AG20443 (cell line): ENCODE results near the gene RP9.
"Not testable (repeated sequence)": the region's sequence is repeated elsewhere in the genome, so short reads cannot be mapped to it uniquely, and the experiment has no call there.

Experiments used
- DNase-seq: peaks from one replicate; pipeline ENCODE4 v3.0.0; 2012; ENCODE audit warnings: low spot score, mixed read lengths

The RP9 gene

DNA sequence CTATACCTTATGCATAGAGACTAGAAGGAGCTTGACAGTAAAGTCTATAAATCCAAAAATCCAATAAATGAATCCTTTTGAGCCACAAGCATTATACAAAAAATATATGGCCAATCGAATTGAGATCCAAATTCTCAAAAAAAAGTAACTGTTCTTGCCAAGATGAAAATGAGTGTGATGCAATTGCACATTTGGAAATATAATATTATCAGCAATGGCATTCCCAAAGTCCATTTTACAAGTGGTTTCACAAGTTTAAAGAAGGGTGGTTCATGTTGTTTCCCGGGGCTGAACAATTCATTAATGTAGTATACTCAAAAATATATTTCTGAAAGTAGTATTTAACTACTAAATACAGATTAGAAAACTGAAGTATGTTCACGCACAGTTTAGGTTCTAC lies 7.3 kb downstream of the RP9 start:
- no peak for DNase-seq

DNA sequence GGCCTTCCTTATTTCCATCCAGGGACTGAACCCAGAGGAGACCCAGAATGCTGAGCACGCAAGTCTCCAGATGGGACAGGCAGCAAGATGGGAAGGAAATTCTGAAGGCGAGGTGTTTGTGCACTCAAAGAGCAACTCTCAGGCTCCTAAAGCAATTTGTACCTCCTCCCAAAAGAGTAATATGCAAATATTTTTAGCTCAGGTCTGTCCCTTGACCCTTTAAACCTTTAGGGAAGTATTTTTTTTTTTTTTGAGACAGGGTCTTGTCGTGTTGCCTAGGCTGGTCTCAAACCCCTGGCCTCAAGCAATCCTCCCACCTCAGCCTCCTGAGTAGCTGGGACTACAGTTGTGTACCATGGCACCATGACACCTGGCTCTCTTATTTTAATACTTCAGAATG lies 8.4 kb downstream of the RP9 start:
- no peak for DNase-seq

DNA sequence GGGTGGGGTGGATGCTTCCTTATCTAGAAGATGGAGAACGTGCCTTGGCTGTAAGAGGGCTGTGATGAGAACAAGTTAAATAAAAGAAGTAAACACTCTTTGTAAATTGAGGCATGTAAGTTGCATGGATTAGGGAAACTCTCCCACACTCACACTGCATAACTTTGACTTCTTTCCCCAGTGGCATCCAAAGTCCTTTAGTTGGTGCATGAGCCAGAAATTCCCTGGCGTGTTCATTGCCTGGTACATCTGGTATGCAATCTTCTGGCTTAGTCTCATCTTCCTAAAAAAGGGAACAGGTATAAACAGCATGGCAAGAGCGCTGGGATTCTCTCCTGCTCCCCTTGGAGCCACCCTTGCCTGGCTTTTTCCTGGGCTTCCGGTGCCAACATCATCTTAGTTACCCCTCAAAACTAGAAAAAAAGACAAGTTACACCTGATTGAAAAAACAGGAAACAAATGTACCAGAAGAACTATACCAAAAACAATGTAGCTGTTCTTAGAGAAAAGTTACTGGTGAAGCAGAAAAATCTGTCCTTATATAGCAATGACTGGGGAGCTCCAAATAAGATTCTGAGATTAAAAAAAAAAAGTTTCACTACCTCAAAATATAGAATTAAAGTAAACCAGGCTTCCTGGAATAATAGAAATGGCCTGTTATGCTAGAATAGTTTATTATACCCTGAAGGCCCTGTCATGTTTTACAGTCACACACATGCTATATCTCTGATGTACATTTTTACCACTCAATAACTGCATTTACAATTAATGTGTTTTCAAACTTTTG lies 9.9 kb downstream of the RP9 start:
- no peak for DNase-seq

DNA sequence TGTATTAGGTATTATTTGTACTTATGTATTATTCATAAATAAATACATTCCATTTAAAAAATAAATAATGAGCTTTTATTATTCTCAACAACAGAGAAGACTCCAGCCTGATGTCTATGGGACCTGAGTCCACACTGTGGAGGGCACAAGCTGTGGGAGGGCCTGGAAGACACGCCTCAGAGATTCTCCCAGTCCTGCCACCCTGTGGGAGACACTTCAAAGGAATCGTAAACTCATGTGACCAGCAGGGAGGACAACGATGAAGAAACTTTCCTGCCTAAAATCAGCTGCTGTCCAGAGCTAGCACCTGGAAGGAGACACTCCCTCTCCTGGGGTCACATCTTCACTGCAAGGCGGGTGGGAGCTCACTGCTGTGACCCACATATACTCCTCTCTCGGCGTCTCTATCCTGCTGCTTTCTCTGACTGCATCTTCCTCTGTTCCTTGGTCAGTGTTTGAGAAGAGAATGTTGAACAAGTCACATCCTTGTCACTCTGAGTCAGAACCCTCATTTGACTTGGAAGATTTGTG lies 14.4 kb downstream of the RP9 start:
- not testable (repeated sequence) for DNase-seq

DNA sequence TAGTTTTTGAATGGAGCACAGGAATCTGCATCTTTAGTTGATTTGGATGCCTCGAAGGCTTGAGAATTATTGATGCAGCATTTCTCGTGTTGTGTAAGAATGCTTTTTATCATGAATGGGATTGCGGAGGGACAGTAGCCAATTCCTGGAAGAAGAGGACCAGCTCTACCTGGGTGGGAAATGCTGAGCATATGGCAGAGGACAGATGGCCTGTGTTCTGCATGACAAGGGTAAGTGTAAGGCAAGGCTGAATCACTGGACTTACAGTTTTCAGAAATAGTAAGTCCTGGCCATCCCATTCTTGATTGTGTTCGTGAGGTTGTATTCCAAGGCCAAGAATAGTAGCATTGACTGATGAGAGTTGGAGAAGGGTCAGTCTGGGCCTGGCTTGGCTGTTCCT lies 15.9 kb downstream of the RP9 start:
- DNase-seq, result no peak

DNA sequence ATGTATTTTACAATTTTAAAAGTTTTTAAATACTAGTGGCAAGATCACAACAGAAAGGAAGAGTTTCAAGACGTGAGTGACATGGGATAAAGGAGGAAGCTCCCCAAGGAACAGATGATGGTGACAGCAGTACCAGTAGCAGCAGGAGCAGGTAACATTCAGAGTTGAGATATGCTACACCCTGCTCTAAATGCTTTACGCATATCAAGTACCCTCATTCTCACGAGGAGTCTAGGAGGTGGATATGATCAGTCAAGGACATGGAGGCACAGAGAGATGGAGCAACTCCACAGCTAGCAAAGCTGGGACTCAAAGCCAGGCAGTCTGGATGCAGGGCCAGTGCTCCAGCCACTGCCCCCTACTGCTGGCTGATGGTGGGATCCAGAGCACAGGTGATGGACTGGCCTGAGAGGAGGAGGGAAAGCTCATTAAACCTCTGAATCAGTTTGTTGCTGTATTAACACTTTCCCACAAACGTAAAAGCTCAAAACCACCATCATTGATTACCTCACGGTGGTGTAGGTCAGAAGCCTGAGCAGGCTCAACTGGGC lies 17.5 kb downstream of the RP9 start:
- no peak for DNase-seq

DNA sequence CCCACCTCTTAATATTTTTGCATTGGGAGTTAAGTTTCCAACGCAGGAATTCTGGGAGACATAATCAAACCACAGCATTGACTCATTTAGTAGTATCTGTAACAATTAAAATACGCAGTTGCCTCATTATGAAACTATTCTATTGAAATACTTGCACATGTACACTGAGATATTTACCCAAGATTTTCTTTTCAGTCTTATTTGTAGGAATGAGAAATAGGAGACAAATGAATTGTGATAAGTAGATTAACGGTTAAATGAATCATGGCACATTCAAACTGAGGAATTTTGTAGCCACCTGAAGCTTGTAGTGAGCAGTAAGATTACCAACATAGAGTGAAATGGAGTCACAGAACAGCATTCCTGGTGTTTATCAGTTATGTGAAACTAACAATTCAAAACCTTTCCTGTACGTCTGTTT lies 18.1 kb downstream of the RP9 start:
- DNase-seq, result peak; percentile 41

DNA sequence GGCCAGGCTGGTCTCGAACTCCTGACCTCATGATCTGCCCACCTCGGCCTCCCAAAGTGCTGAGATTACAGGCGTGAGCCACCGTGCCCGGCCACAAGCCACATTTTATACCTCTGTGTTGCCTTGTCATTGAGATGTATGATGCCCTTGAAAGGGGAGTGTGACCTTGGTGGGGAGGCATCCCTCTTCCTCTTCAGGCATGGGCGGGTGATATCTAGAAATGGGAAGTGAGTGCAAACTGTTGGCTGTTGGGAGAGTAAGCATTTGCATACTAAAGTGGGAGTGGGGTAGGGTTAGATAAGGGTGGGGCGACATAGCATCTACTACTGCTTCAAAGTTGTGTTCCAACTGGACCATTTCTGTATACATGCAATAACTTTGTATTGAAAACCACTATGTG lies 20.1 kb downstream of the RP9 start:
- DNase-seq, result no peak

DNA sequence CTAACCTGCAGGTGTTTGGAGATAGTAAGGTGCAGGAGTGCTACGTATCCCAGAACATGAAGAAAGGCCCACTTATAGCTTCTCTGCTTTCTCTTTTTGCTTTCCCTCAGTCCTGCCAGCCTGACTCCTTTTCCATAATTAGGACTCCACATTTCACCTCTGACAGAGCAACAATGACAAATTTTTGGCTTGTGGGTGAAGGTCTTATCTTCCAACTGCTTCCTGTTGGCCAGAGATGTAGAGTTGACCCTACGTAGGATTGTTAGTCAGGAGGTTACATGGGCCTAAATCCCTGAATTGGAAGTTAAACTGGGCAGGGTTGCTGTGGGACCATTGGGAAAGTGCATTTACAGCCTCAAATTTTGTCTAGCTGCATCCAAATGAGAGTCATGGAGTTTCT lies 21.3 kb downstream of the RP9 start:
- DNase-seq, result no peak

DNA sequence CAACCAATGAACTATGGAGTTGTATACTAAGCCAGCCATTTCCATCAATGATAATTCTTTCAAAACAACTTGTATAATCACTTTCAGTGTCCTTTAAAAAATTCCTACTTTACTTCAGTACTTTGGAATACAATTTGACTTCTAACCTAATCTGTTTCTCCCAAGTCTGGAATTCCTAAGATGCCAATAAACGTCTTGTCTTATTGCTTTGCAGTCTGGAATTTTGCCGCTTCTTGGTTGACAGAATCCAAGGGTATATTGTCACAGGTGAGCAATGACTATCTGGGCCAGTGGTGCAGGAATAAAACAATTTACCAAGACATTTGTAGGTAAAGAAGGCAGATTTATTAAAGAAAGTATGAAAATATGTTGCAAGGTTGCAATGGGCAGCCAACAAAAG lies 21.8 kb downstream of the RP9 start:
- no peak for DNase-seq

DNA sequence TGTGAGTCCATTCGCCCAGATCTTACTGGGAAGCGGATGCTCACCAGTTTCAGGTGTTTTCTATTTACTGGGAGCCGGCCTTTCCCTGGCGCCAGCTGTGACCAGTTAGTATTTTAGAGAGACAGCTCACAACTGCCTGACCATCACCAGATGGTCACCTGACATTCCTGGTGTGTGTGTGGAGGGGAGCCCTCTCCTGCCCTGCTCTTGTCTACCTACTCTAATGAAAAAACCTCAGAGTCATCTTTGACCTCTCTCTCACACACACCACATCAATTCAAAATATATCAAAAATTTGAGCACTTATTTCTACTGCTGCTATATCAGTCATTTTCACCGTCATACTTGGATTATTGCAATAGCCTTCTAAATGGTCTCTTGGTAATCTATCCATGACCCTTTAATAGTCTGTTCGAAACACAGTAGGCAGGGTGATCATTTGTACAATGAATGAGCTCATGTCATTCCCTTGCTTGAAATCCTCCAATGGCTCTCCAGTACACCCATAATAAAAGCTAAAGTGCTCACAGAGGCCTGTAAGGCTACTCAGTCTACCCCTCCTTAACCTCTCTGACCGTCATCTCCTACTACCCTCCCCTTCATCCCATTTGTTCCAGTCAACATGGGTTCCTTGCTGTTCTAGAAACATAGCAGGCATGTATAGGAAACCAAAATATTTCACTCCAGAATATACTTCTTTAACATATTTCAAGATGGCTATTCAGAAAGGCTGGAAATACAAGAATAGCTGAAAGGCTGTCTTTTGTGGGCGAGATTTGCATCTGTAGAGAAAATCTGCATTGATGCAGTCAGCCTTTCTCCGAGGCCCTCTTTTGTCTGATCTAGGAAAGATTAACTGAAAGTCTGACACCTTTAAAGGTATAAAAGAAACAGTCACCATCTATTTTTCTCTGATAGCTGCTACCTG lies 29.2 kb downstream of the RP9 start:
- DNase-seq, result no peak

DNA sequence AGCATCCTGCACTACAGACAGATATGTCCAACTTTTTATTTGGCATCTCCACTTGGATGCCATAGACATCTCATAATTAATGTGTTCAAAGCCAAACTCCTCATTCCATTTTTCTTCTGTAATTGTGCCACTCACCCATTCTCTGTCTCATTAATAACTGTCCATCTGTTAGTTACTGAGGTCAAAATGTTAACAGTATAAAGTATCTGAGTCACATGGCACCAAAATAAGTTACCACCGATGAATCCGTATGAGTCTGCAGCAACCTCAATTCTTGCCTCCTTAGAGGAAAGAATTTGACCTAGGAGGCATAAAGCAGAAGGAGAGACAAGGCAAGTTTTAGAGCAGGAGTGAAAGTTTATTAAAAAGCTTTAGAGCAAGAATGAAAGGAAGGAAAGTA lies 30.1 kb downstream of the RP9 start:
- no peak for DNase-seq

DNA sequence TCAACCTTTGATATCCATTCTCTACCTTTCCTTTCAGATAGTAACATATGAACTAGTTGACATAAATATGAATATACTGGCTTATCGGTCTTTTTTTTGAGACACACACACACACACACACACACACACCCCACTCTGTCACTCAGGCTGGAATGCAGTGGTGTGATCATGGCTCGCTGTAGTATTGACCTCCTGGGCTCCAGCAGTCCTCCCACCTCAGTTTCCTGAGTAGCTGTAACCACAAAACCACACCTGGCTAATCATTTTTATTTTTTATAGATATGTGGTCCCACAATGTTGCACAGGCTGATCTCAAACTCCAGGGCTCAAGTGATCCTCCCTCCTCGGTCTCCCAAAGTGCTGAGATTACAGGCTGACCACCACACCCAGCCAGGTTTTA lies 32.5 kb downstream of the RP9 start:
- no peak for DNase-seq

DNA sequence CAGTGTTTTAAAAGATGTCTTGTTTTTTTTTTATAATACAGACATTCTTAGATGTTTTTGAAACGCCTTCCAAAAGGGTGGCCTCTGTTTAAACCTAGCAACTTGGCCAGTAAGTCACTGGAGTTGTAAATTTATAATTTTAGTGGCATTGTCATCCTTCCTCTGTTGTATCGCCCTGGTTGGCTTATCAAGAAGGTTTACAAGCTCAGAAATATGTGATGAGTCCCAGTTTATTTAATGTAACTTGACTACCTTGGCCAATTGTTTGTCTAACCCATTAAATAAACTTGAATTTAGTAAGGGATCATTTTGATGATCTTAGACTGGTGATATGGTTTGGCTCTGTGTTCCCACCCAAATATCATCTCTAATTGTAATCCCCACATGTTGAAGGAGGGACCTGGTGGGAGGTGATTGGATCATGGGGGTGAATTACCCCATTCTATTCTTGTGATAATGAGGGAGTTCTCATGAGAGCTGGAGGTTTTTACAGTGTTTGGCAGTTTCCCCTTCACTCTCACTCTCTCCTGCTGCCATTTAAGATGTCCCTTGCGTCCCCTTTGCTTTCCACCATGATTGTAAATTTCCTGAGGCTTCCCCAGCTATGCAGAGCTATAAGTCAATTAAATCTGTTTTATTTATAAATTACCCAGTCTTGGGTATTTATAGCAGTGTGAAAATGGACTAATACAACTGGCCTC lies 33.2 kb downstream of the RP9 start:
- DNase-seq, result no peak

DNA sequence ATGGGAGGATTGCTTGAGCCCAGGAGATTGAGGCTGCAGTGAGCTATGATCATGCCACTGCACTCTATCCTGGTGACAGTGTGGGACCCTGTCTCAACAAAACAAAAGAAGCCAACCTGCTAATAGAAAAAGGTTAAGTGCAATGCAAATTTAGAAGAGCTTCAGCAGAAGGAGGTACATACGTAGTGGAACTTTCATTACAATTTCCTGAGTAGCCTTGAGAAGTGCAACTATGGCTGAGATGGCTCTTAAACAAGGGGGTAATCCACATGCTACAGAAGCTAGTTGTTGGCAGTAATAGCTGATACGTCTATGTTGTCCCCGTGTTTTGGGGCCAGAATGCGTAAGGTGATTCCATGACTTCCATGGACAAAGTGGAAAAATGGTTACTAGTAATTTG lies 36.0 kb downstream of the RP9 start:
- DNase-seq, result no peak

DNA sequence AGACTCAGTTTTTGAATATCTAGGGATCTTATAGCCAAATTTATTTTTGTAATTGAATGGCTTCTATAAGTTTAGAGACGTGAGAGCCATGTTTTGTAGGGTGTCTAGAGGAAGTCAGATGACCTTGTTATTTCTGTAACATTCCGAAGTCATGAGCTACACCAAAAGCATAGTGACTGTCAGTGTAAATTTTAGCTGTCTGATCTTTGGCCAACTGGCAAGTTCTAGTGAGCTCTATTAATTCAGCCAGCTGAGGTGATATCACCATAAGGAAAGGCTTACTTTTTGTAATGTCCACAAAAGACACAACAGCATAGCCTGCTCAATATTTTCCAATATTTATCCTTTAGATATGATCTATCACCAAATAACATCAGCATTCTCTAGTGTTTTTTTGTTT lies 36.7 kb downstream of the RP9 start:
- peak; percentile 73 for DNase-seq

DNA sequence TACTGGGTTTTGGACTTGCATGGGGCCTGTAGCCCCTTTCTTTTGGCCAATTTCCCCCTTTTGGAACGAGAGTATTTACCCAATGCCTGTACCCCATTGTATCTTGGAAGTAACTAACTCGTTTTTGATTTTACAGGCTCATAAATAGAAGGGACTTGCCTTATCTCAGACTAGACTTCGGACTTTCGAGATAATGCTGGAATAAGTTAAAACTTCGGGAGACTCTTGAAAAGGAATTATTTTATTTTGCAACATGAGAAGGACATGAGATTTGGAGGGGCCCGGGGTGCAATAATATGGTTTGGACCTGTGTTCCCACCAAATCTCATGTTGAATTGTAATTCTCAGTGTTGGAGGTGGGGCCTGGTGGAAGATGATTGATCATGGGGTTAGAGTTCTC lies 38.4 kb downstream of the RP9 start:
- no peak for DNase-seq

DNA sequence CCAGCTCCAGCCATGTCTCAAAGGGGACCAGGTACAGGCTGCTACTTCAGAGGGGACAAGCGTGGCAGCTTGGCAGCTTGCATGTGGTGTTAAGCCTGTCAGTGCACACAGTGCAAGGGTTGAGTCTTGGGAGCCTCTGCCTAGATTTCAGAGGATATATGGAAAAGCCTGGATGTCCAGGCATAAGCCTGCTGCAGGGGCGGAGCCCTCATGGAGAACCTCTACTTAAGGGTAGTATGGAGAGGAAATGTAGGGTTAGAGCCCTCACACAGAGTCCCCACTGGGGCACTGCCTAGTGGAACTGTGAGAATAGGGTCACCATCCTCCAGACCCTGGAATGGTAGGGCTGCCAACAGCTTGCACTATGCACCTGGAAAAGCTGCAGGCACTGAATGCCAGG lies 38.9 kb downstream of the RP9 start:
- no peak for DNase-seq

DNA sequence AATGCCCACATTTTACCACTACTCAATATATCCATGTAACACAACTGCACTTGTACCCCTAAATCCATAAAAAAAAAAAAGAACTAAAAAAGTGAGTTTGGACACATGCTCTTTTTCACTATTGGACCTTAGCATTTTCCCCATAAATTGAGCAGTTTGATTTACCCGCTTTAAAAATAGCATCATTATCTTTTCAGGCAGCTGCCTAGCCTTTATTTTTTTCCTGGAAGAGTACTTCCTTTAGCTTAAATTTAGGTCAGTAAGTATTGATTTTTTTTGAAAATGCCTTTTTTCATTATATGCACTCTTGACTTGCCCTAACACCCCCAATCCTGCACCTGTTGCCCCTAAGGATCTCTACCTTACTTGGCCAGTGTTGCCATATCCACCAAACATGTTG lies 41.3 kb downstream of the RP9 start:
- no peak for DNase-seq

DNA sequence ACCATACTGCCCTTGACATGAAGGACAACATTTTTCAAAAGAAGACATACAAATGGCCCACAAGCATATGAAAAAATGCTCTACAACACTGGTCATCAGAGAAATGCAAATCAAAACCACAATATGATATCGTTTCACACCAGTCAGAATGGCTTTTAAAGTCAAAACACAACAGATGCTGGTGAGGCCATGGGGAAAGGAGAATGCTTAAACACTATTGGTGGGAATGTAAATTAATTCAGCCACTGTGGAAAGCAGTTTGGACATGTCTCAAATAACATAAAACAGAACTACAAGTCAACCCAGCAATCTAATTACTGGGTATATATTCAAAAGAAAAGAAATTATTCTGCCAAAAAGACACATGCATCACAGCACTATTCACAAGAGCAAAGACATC lies 42.4 kb downstream of the RP9 start:
- DNase-seq, result no peak

DNA sequence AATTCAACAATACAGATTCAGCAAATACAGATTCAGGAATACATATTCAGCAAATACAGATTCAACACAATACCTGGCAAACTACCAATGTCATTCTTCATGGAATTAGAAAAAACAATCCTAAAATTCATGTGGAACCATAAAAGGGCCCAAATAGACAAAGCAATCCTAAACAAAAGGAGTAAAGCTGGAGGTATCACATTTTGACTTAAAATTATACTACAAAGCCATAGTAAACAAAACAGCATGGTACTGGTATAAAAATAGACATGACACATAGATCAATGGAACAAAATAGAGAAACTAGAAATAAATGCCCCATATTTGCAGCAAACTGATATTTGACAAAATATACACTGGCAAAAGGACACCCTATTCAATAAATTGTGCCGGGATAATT lies 43.2 kb downstream of the RP9 start:
- no peak for DNase-seq

DNA sequence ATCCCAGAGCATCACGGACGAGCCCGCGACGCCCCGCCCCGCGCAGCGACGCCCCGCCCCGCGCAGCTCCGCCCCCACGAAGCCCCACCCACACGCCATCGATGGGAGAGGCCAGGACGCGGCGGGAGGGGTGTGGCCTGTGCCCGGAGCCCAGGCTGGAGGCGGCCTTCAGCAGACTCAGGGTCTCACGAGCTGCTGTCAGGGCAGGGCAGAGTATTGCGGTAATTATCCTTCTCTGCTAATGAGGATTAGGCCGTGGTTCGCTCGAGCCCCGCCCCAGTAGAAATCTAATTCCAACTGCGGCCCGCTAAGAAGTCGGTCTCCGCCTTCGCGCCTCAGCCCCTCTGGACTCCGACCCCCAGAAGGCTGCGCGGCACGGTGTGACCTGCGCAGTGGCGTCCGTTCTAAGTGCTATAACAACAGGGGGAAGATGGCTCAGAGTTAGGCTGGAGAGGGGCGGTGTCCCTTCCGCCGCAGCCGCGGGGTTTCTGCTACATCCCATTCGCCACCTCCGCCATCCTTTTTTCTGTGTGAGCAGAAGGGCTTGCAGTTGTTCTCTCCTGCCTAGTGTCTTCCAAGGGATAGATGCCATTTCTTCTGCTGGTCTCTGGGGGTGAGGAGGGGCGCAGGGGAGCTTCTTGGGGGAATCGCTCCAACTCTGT lies 46.3 kb downstream of the RP9 start:
- DNase-seq, result peak; percentile 98
